GM10266 (cell line): ENCODE results near the gene TASP1.

Source experiments
- DNase-seq: peaks from one replicate; pipeline ENCODE4 v3.0.0; 2012; ENCODE audit errors: extremely low spot score
- TF ChIP-seq, protein P1 (sequence below): IDR thresholded peaks from 2 replicates; pipeline ENCODE4 v1.5.1; 2012; ENCODE audit warnings: mild to moderate bottlenecking, low read depth; ENCODE audit not compliant: control insufficient read depth, insufficient read depth; ENCODE audit errors: missing control alignments

TASP1 gene, protein sequence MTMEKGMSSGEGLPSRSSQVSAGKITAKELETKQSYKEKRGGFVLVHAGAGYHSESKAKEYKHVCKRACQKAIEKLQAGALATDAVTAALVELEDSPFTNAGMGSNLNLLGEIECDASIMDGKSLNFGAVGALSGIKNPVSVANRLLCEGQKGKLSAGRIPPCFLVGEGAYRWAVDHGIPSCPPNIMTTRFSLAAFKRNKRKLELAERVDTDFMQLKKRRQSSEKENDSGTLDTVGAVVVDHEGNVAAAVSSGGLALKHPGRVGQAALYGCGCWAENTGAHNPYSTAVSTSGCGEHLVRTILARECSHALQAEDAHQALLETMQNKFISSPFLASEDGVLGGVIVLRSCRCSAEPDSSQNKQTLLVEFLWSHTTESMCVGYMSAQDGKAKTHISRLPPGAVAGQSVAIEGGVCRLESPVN

DNA sequence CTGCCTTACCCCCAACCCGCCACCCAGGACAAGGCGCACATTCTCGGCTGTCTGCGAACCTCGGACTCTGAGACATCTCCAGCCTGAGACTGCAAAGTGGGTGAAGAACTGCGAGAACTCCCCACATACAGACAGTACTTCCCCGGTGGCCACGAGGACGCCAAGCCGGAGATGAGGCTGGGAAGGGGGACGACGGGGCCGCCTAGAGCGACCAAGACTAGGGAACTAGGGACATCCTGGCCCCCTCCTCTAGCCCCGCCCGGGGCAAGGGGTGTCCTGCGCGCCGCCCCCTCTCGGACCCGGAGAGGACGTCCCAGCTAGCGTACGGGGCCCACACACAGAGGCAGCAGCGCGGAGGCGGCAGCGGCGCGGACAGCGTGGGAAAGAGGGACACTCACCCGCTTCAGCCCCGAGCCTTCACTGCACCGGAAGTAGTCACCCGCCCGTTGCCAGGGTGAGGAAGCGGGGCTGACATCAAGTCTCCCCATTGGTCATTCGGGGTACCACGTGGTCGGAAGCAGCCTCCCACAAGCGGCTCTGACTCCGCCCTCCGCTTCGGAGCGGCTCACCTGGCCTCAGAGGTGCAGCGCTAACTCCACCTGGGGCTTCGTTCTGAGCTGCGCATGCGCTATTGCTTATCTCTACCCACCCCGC is at the start of gene TASP1:
TASP1 (minus strand) TSS at position 437 of the 654 bp plus-strand sequence. CDS start 8,854 bp downstream, outside the sequence.
- TF ChIP-seq, protein P1, sequence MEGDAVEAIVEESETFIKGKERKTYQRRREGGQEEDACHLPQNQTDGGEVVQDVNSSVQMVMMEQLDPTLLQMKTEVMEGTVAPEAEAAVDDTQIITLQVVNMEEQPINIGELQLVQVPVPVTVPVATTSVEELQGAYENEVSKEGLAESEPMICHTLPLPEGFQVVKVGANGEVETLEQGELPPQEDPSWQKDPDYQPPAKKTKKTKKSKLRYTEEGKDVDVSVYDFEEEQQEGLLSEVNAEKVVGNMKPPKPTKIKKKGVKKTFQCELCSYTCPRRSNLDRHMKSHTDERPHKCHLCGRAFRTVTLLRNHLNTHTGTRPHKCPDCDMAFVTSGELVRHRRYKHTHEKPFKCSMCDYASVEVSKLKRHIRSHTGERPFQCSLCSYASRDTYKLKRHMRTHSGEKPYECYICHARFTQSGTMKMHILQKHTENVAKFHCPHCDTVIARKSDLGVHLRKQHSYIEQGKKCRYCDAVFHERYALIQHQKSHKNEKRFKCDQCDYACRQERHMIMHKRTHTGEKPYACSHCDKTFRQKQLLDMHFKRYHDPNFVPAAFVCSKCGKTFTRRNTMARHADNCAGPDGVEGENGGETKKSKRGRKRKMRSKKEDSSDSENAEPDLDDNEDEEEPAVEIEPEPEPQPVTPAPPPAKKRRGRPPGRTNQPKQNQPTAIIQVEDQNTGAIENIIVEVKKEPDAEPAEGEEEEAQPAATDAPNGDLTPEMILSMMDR = no peak
- peak; percentile 92 for DNase-seq

DNA sequence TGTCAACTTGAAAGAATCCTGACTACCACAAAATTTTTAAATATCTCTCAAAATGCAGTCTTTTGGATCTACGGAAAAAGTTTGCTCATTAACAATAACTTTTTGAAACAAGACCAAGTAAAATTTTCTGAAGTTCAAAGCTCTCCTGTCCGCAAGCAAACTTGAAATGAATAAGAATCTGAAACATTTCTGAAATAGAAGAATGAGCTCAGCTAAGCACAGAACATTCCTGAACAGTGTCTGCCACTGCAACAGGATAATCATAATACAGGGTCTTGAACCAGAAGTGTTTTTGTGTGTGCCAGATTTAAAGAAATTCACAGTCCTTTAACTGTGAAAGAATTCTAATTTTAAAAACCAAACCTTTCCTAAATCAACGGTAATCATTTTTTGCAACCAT is 49.1 kb upstream of the TASP1 start:
- TF ChIP-seq, protein P1 = no peak
- no peak for DNase-seq

DNA sequence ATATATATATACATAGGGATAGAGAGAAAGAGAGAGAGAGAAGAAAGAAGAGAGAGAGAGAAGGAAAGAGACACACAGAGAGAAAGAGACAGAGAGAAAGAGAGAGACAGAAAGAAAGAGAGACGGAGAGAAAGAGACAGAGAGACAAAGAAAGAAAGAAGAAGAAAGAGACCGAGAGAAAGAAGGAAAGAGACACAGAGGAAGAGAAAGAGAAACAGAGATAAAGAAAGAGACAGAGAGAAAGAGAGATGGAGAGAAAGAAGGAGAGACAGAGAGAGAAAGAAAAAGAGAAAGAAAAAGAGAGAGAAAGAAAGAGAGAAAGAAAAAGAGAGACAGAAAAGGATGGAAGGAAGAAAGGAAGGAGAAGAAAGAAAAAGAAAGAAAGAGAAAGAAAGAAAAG is 46.9 kb upstream of the TASP1 start:
- no peak for DNase-seq
- TF ChIP-seq, protein P1 = no peak

DNA sequence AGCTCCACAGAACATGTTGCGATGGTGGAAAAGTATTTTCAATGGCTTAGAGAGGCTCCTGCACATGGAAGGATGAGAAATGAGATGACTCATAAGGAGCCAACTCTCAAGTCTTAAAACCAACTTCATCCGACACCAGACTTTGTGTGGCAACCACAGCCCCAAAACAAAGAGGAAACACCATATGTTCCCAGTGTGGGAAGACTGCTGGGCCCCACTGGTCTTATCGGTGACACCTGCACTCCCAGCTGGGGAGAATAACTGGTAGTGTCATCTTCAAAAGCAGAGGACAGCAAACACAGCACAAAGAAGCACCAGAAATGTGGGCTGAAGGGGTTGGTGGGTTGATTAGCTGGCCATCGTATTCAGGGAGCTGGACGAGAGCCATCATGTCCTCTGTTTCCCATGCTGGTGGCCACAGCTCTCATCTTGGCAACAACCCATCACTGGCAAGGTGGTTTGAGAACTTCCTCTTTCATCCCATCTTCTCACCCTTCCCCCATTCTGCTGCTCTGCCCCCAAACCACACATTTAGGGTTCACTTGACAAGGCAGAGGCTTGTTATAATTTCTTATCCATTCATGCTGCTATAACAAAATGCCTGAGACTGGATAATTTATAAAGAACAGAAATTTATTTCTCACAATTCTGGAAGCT is 46.0 kb upstream of the TASP1 start:
- DNase-seq = peak; percentile 18

DNA sequence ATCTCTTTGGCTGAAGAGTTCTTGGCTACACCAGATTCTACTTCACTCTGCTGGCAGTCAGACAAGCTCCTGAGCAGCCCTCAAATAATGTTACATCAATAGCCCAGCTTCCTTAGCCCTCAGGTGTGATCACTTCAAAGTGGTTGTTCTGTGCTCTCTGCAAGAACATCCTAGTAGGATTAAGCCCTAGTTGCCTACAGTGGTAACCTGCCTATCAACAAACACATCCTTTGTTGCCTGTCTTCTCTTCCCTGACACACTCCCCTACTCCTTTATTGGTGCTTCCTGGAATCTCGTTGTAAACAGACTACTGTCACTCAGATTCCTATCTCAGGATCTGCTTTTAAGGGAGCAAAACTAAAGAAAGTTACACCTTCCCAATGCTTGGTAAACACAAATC is 45.1 kb upstream of the TASP1 start:
- no peak for DNase-seq
- TF ChIP-seq, protein P1 = no peak

More for the DNA sequence above, 46.0 kb upstream of the TASP1 start:
- TF ChIP-seq, protein P1 = no peak

DNA sequence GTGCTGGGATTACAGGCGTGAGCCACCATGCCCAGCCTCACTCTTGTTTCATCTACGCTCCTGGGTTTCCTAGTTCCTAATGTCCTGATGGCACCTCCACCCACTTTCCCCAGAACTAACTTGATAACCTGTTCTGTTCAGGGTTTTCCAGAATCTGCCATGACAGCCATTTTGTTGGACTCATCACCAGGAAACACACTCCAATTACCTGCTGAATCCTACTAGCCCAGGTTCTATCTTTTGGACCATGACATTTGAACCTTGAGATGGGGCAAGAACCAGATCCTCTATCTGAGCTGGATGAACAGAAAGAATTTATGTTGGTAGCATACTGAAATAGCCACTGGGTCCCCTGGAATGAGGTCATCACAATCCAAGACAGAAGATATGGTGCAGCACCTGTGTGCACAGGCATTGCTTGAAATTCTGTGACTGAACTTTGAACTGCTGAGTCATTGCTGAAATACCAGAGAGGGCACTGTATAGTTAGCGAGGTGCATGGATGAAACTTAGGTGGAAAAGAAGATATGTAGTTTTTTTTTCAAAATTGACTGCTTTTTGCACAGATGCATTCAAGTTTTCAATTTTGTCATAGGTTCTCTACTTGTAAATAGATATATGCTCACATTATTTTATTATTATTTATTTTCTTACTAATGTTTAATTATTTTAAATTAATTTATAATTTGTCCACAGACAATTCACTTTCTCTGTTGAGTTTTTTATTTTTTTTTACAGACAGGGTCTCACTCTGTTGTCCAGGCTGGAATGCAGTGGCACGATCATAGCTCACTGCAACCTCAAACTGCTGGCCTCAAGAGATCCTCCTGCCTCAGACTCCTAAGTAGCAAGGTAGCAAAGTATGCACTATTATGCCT is 42.8 kb upstream of the TASP1 start:
- no peak for DNase-seq
- TF ChIP-seq, protein P1 = no peak
